ENCODE data around the gene TMEM59. TPM values are rescaled to one million over a fixed set of nuclear protein-coding genes. Genes with fewer than 3 reads are reported as not detected.
"Not testable (repeated sequence)": the region's sequence is repeated elsewhere in the genome, so short reads cannot be mapped to it uniquely, and the experiment has no call there.

Gene TMEM59
- total RNA-seq, 1 donor = 237 TPM

DNA sequence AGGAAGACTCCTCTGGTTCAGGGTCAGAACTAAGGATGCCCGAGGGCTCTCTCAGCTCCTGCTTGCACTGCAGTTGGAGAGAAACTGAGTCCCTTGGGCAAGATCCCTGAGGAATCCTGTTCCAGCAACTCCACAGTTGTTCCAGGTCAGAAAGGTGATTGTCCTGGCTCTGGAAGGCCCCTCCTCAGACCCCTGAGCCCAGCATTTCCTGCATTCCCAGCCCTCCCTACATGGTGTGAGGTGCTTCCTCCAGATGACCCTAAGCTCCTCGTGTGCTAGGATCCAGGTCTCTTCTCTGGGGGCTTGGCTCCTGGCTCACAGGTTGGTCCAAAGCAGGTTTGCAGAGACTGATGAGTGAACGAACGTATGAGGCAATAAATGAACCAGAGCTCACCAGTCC, 46.5 kb downstream of the TMEM59 start:
- H3K4me3 ChIP-seq (ENCODE audit: low read depth, low read length) = no peak overlapping the region
- TF ChIP-seq, protein P1, sequence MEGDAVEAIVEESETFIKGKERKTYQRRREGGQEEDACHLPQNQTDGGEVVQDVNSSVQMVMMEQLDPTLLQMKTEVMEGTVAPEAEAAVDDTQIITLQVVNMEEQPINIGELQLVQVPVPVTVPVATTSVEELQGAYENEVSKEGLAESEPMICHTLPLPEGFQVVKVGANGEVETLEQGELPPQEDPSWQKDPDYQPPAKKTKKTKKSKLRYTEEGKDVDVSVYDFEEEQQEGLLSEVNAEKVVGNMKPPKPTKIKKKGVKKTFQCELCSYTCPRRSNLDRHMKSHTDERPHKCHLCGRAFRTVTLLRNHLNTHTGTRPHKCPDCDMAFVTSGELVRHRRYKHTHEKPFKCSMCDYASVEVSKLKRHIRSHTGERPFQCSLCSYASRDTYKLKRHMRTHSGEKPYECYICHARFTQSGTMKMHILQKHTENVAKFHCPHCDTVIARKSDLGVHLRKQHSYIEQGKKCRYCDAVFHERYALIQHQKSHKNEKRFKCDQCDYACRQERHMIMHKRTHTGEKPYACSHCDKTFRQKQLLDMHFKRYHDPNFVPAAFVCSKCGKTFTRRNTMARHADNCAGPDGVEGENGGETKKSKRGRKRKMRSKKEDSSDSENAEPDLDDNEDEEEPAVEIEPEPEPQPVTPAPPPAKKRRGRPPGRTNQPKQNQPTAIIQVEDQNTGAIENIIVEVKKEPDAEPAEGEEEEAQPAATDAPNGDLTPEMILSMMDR (IDR thresholded peaks at IDR 0.05; ENCODE audit: insufficient read depth, low read depth, low read length) = no peak
- DNase-seq (ENCODE audit: low read depth) = no peak

DNA sequence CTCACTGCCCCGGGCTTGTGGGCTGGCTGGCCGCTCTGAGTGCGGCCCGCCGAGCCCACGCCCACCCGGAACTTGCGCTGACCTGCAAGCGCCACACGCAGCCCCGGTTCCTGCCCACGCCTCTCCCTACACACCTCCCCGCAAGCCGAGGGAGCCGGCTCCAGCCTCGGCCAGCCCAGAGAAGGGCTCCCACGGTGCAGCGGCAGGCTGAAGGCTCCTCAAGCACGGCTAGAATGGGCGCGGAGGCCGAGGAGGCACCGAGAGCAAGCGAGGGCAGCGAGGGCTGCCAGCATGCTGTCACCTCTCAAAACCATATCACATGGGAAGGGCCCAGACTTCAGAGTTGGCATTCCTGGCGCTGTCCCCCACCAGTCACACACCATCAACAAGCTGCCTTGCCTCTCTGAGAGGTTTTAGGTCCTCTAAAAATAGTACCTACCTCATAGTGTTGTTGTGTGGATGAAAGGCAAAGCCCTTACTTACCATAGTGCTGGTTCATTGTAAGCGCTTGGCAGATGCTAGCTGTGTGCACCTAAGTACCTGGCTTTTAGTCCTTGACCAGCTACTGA, 48.4 kb downstream of the TMEM59 start:
- no peak overlapping the region for H3K4me3 ChIP-seq (ENCODE audit: low read depth, low read length)
- TF ChIP-seq, protein P1 (IDR thresholded peaks at IDR 0.05; ENCODE audit: insufficient read depth, low read depth, low read length) = no peak
- no peak for DNase-seq (ENCODE audit: low read depth)

DNA sequence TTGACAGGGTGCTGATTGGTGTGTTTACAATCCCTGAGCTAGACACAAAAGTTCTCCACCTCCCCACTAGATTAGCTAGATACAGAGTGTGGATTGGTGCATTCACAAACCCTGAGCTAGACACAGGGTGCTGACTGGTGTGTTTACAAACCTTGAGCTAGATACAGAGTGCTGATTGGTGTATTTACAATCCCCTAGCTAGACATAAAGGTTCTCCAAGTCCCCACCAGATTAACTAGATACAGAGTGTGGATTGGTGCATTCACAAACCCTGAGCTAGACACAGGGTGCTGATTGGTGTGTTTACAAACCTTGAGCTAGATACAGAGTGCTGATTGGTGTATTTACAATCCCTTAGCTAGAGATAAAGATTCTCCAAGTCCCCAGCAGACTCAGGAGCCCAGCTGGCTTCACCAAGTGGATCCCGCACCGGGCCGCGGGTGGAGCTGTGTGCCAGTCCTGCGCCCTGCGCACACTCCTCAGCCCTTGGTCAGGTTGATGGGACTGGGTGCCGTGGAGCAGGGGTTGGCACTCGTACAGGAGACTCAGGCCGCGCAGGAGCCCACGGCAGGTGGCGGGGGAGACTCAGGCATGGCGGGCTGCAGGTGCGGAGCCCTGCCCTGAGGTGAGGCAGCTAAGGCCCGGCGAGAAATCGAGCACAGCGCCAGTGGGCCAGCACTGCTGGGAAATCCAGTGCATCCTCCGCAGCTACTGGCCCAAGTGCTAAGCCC, 49.1 kb downstream of the TMEM59 start:
- not testable (repeated sequence) for H3K4me3 ChIP-seq (ENCODE audit: low read depth, low read length); DNase-seq (ENCODE audit: low read depth)

DNA sequence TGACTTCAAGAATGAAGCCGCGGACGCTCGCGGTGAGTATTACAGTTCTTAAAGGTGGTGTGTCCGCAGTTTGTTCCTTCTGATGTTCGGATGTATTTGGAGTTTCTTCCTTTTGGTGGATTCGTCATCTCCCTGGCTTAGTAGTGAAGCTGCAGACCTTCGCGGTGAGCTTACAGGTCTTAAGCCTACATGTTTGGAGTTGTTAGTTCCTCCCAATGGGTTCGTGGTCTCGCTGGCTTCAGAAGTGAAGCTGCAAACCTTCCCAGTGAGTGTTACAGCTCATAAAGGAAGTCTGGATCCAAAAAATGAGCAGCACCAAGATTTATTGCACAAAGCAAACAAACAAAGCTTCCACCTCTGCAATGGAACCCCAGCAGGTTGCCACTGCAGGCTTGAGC, 49.8 kb downstream of the TMEM59 start:
- DNase-seq (ENCODE audit: low read depth) = no peak
- H3K4me3 ChIP-seq (ENCODE audit: low read depth, low read length) = no peak overlapping the region
- TF ChIP-seq, protein P1 (IDR thresholded peaks at IDR 0.05; ENCODE audit: insufficient read depth, low read depth, low read length) = no peak

DNA sequence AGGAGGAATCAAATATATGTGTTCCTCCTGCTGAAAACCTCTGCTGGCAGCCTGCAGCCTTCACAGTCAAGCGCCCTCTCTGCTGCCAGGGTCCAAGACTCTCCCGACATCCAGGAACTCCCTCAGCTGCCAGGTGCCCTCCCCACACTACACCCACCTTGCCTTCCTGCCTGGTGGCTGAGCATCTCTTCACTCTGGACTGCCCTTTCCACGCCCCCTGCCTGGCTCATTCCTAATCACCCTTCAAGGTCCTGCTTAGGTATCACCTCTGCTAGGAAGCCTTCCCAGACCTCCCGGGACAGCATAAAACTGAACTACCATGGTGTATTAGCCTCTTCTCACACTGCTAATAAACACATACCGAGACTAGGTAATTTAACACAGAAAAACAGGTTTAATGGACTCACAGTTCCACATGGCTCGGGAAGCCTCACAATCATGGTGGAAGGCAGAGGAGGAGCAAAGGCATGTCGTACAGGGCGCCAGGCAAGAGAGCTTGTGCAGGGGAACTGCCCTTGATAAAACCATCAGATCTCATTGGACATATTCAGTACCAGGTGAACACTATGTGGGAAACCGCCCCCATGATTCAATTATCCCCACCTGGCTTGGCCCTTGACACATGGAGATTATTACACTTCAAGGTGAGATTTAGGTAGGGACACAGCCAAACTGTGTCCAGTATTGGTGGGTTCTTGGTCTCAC, 50.3 kb downstream of the TMEM59 start:
- TF ChIP-seq, protein P1 (IDR thresholded peaks at IDR 0.05; ENCODE audit: insufficient read depth, low read depth, low read length) = no peak
- DNase-seq (ENCODE audit: low read depth) = no peak
- no peak overlapping the region for H3K4me3 ChIP-seq (ENCODE audit: low read depth, low read length)

DNA sequence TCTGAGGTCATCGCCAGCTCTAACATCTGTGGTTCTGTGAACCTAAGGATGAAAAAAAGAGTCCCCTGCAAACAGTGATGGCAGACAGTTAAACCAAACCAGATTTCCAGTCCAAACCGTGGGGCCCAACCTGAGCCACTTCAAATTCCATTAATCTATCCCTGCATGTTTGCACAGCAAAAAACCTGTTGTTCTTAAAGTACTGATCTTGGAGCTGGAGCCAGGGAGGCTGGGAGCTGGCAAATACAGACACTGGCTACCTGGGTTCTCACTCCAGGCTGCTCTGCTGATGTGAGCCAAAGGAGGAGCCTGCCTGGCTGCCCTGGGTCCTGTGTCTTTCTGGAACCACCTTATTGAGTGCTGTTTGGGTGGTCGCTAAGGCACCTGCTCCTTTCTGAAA, 51.4 kb downstream of the TMEM59 start:
- no peak for DNase-seq (ENCODE audit: low read depth)
- no peak overlapping the region for H3K4me3 ChIP-seq (ENCODE audit: low read depth, low read length)
- TF ChIP-seq, protein P1 (IDR thresholded peaks at IDR 0.05; ENCODE audit: insufficient read depth, low read depth, low read length) = no peak

DNA sequence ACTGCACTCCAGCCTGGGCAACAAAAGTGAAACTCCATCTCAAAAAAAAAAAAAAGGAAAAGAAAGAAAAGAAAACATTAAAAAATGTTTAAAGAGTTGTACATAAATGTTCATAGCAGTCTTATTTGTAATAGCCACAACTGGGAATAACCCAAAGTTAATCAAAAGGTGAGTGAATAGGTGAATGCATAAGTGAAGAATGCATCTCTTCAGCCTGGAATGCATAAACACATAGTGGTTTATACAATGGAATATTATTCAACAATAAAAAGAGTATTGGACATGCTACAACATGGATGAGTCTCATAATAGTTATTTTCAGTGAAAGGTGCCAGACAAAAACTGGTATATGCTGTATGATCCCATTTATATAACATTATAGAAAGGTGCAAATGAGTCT, 53.1 kb downstream of the TMEM59 start:
- DNase-seq (ENCODE audit: low read depth) = no peak
- TF ChIP-seq, protein P1 (IDR thresholded peaks at IDR 0.05; ENCODE audit: insufficient read depth, low read depth, low read length) = no peak

More for the DNA sequence above, 53.1 kb downstream of the TMEM59 start:
- H3K4me3 ChIP-seq (ENCODE audit: low read depth, low read length) = no peak overlapping the region

Data from fibroblast of villous mesenchyme (primary cell).